DMS53 treated with DMSO at 0.1 percent for 48 hours (cell line): ENCODE results near the gene RANBP3.

Experiments used
- DNase-seq: peaks from one replicate; lab custom pipeline; 2025; ENCODE audit not compliant: unreplicated experiment; lab: John Stamatoyannopoulos, UW

RANBP3 gene

GRCh38 chr19:5905114-5905778, 72.7 kb downstream of the RANBP3 start:
- DNase-seq = no peak

GRCh38 chr19:5904352-5905113, 73.4 kb downstream of the RANBP3 start, which contains the start of gene VMAC:
Gene VMAC (plus strand): TSS chr19:5904872. CDS start chr19:5904891, 19 bp downstream.
- peak; percentile 96 for DNase-seq

- peak; percentile 77 for DNase-seq
Observed at GRCh38 chr19:5903624-5904351, 74.2 kb downstream of the RANBP3 start, which contains the start of gene NDUFA11. Gene NDUFA11 (minus strand): TSS chr19:5903790. CDS start chr19:5903708, 82 bp downstream.

GRCh38 chr19:5903056-5903623, 74.8 kb downstream of the RANBP3 start:
- DNase-seq = no peak

- no peak for DNase-seq
Observed at GRCh38 chr19:5900976-5901375, 77.0 kb downstream of the RANBP3 start.

GRCh38 chr19:5899728-5900526, 78.0 kb downstream of the RANBP3 start:
- no peak for DNase-seq

- no peak for DNase-seq
Observed at GRCh38 chr19:5897189-5897969, 80.6 kb downstream of the RANBP3 start.

GRCh38 chr19:5896365-5897076, 81.4 kb downstream of the RANBP3 start:
- DNase-seq = no peak

- DNase-seq = no peak
Observed at GRCh38 chr19:5895890-5896289, 82.0 kb downstream of the RANBP3 start.

- no peak for DNase-seq
Observed at GRCh38 chr19:5895409-5895808, 82.5 kb downstream of the RANBP3 start.

GRCh38 chr19:5894704-5895349, 83.1 kb downstream of the RANBP3 start:
- no peak for DNase-seq

- no peak for DNase-seq
Observed at GRCh38 chr19:5893907-5894703, 83.8 kb downstream of the RANBP3 start.

GRCh38 chr19:5893296-5893903, 84.5 kb downstream of the RANBP3 start:
- no peak for DNase-seq

GRCh38 chr19:5892772-5893275, 85.1 kb downstream of the RANBP3 start:
- DNase-seq = peak; percentile 15

- DNase-seq = no peak
Observed at GRCh38 chr19:5891938-5892771, 85.8 kb downstream of the RANBP3 start.

- no peak for DNase-seq
Observed at GRCh38 chr19:5891572-5891937, 86.4 kb downstream of the RANBP3 start.
